Dermis lymphatic vessel endothelial cell (primary cell): ENCODE results near the gene MS4A4A. TPM values are rescaled to one million over a fixed set of nuclear protein-coding genes. Genes with fewer than 3 reads are reported as not detected.

Experiments used
- total RNA-seq: library from RNA; depleted of rRNA; stranded (reverse); fragments of >200 nt; gene quantifications from 2 replicates; pipeline ENCODE4 v1.2.1, GENCODE V29; 2014

The MS4A4A gene
- total RNA-seq, result not detected in 2 replicates

DNA sequence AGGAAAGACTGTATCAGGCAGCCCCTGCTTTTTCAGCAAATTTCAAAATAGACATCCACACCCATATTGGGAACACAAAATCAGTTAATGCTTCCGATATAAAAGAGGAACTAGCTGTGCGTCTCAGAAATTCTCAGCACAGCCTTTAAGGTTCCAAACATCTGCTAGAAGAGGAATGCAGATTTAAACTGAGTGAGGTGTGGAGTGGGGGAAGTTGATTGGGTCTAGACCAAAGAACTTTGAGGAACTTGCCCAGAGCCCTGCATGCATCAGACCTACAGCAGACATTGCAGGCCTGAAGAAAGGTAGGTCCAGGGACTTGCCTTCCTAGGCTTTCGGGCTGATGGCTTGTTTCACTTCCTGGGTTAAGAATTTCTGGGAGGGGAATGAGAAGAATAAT, at the start of gene MS4A4A:
Gene MS4A4A (plus strand): TSS at position 255 of the 400 bp plus-strand sequence. CDS start 10 bp downstream, at position 265.

DNA sequence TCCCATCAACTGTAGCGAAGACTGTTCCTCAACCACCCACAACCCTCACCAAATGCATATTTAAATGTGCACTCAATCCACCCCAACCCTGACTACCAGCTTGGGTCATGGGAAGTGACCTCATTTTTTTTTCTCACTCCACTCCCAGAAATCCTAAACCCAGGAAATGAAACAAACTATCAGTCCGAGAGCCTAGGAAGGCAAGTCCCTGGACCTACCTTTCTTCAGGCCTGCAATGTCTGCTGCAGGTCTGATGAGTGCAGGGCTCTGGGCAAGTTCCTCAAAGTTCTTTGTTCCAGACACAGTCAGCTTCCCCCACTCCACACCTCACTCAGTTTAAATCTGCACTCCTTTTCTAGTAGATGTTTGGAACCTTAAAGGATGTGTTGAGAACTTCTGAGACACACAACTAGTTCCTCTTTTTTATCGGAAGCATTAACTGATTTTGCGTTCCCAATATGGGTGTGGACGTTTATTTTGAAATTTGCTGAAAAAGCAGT, 37.7 kb upstream of the MS4A4A start, which contains the start of gene MS4A4E:
Gene MS4A4E (minus strand): TSS at position 398 of the 500 bp plus-strand sequence. CDS start 13,082 bp downstream, outside the sequence.

DNA sequence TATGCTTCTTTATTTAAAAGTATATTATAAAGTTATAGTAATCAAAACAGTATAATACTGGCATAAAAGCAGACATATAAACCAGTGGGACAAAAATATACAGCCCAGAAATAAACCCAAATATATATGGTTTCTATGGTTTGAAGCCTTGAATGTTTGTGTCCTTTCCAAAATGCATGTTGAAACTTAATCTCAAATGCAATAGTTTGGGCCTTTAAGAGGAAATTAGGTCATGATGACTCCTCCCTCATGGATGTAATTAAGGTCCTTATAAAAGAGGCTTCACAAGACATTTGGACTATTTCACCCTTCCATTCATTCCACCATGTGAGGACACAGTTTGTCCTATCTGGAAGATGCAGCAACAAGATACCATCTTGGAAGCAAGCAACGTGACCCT, 46.5 kb downstream of the MS4A4A start, which contains the start of gene MS4A6E:
Gene MS4A6E (plus strand): TSS at position 301 of the 400 bp plus-strand sequence. CDS start 7,641 bp downstream, outside the sequence.

Other genes with a start within 250 kb of the MS4A4A start
- gene OOSP2, start 240.3 kb upstream of the MS4A4A start, total RNA-seq, result not detected in 2 replicates
- gene MS4A3, start 224.0 kb upstream of the MS4A4A start, total RNA-seq, result not detected in 2 replicates
- gene MS4A2, start 192.0 kb upstream of the MS4A4A start, total RNA-seq, result not detected in 2 replicates
- gene MS4A6A, start 97.6 kb upstream of the MS4A4A start, total RNA-seq, result not detected in 2 replicates
- not detected in 2 replicates for gene MS4A4E, start 37.5 kb upstream of the MS4A4A start, total RNA-seq
- not detected in 2 replicates for gene MS4A6E, start 46.6 kb downstream of the MS4A4A start, total RNA-seq
- gene MS4A7, start 97.9 kb downstream of the MS4A4A start, total RNA-seq, result not detected in 2 replicates
- gene MS4A14, start 115.8 kb downstream of the MS4A4A start, total RNA-seq, result not detected in 2 replicates
- not detected in 2 replicates for gene MS4A5, start 148.9 kb downstream of the MS4A4A start, total RNA-seq
- not detected in 2 replicates for gene MS4A1, start 175.2 kb downstream of the MS4A4A start, total RNA-seq
- gene MS4A12, start 212.1 kb downstream of the MS4A4A start, total RNA-seq, result not detected in 2 replicates
- gene MS4A13, start 234.7 kb downstream of the MS4A4A start, total RNA-seq, result not detected in 2 replicates